ENCODE measurements around the gene ARHGAP27. TPM values are rescaled to one million over a fixed set of nuclear protein-coding genes. Genes with fewer than 3 reads are reported as not detected.
"Not testable (repeated sequence)": the region's sequence is repeated elsewhere in the genome, so short reads cannot be mapped to it uniquely, and the experiment has no call there.

ARHGAP27 gene
- polyA plus RNA-seq, 1 donor (not counting 4 experiments of a cell fraction or from before 2014, with no cell fraction given), result 14.4 TPM

GRCh38 chr17:45454341-45454740 lies 21.7 kb upstream of the ARHGAP27 start:
- H3K79me2 ChIP-seq (ENCODE audit: control insufficient read depth, insufficient read depth, low read length); H3K4me2 ChIP-seq (ENCODE audit: control insufficient read depth, extremely low read depth, insufficient read depth, low read depth, low read length); H3K9me3 ChIP-seq (ENCODE audit: control insufficient read depth, low read depth, low read length); H3K27ac ChIP-seq (ENCODE audit: control insufficient read depth, insufficient read depth, low read length); H3K27me3 ChIP-seq (ENCODE audit: control insufficient read depth, extremely low read depth, insufficient read depth, low read length); H3K9ac ChIP-seq (ENCODE audit: control insufficient read depth, extremely low read depth, insufficient read depth, low read length); H2AFZ ChIP-seq (ENCODE audit: control insufficient read depth, low read length); H3K4me1 ChIP-seq (ENCODE audit: control insufficient read depth, extremely low read depth, insufficient read depth, low read length); DNase-seq (ENCODE audit: low read depth, low spot score); dilution Hi-C loops (cut with MboI; ENCODE audit: extremely low pct_ligation_motif_present, low sequenced_read_pairs); H3K9me1 ChIP-seq (ENCODE audit: control insufficient read depth, extremely low read depth, insufficient read depth, low read length); H3K4me3 ChIP-seq (ENCODE audit: control insufficient read depth in 2 of 3, extremely low read depth in 1 of 3, insufficient read depth in 2 of 3, low read depth in 1 of 3, low read length in 3 of 3); H4K20me1 ChIP-seq (ENCODE audit: control insufficient read depth, extremely low read depth, insufficient read depth, low read length); FAIRE-seq: not testable (repeated sequence)
- peaks cover 0 to 12% of the 10 kb centered on the region in 2 experiments for H3K36me3 ChIP-seq (ENCODE audit: control insufficient read depth in 2 of 2, extremely low read depth in 1 of 2, insufficient read depth in 2 of 2, low read length in 2 of 2)

GRCh38 chr17:45453731-45454130 lies 21.1 kb upstream of the ARHGAP27 start:
- H4K20me1 ChIP-seq (ENCODE audit: control insufficient read depth, extremely low read depth, insufficient read depth, low read length); FAIRE-seq; dilution Hi-C loops (cut with MboI; ENCODE audit: extremely low pct_ligation_motif_present, low sequenced_read_pairs); H3K4me3 ChIP-seq (ENCODE audit: control insufficient read depth in 2 of 3, extremely low read depth in 1 of 3, insufficient read depth in 2 of 3, low read depth in 1 of 3, low read length in 3 of 3); H3K9me1 ChIP-seq (ENCODE audit: control insufficient read depth, extremely low read depth, insufficient read depth, low read length); H3K27ac ChIP-seq (ENCODE audit: control insufficient read depth, insufficient read depth, low read length); H3K9ac ChIP-seq (ENCODE audit: control insufficient read depth, extremely low read depth, insufficient read depth, low read length); DNase-seq (ENCODE audit: low read depth, low spot score); H3K9me3 ChIP-seq (ENCODE audit: control insufficient read depth, low read depth, low read length); H2AFZ ChIP-seq (ENCODE audit: control insufficient read depth, low read length); H3K4me1 ChIP-seq (ENCODE audit: control insufficient read depth, extremely low read depth, insufficient read depth, low read length); H3K4me2 ChIP-seq (ENCODE audit: control insufficient read depth, extremely low read depth, insufficient read depth, low read depth, low read length); H3K79me2 ChIP-seq (ENCODE audit: control insufficient read depth, insufficient read depth, low read length); H3K27me3 ChIP-seq (ENCODE audit: control insufficient read depth, extremely low read depth, insufficient read depth, low read length): not testable (repeated sequence)
- peak in 1 of 3 experiments; percentile 15 for TF ChIP-seq CTCF (optimal IDR thresholded peaks at IDR 0.05 in 1 of 3, IDR thresholded peaks at IDR 0.05 in 1 of 3, conservative IDR thresholded peaks at IDR 0.05 in 1 of 3; ENCODE audit: extremely low read depth in 1 of 3, insufficient read depth in 2 of 3, low read length in 3 of 3)
- peaks cover 0 to 12% of the 10 kb centered on the region in 2 experiments for H3K36me3 ChIP-seq (ENCODE audit: control insufficient read depth in 2 of 2, extremely low read depth in 1 of 2, insufficient read depth in 2 of 2, low read length in 2 of 2)

- H3K9me3 ChIP-seq (ENCODE audit: control insufficient read depth, low read depth, low read length); DNase-seq (ENCODE audit: low read depth, low spot score); H3K27me3 ChIP-seq (ENCODE audit: control insufficient read depth, extremely low read depth, insufficient read depth, low read length); H3K27ac ChIP-seq (ENCODE audit: control insufficient read depth, insufficient read depth, low read length); dilution Hi-C loops (cut with MboI; ENCODE audit: extremely low pct_ligation_motif_present, low sequenced_read_pairs); H3K9ac ChIP-seq (ENCODE audit: control insufficient read depth, extremely low read depth, insufficient read depth, low read length); H3K79me2 ChIP-seq (ENCODE audit: control insufficient read depth, insufficient read depth, low read length); FAIRE-seq; H3K4me1 ChIP-seq (ENCODE audit: control insufficient read depth, extremely low read depth, insufficient read depth, low read length); H3K4me2 ChIP-seq (ENCODE audit: control insufficient read depth, extremely low read depth, insufficient read depth, low read depth, low read length); H4K20me1 ChIP-seq (ENCODE audit: control insufficient read depth, extremely low read depth, insufficient read depth, low read length); H3K4me3 ChIP-seq (ENCODE audit: control insufficient read depth in 2 of 3, extremely low read depth in 1 of 3, insufficient read depth in 2 of 3, low read depth in 1 of 3, low read length in 3 of 3); H3K9me1 ChIP-seq (ENCODE audit: control insufficient read depth, extremely low read depth, insufficient read depth, low read length); H2AFZ ChIP-seq (ENCODE audit: control insufficient read depth, low read length): not testable (repeated sequence)
- H3K36me3 ChIP-seq (ENCODE audit: control insufficient read depth in 2 of 2, extremely low read depth in 1 of 2, insufficient read depth in 2 of 2, low read length in 2 of 2), result peaks cover 0 to 12% of the 10 kb centered on the region in 2 experiments
These were observed 20.5 kb upstream of the ARHGAP27 start for GRCh38 chr17:45453225-45453534.

DNA sequence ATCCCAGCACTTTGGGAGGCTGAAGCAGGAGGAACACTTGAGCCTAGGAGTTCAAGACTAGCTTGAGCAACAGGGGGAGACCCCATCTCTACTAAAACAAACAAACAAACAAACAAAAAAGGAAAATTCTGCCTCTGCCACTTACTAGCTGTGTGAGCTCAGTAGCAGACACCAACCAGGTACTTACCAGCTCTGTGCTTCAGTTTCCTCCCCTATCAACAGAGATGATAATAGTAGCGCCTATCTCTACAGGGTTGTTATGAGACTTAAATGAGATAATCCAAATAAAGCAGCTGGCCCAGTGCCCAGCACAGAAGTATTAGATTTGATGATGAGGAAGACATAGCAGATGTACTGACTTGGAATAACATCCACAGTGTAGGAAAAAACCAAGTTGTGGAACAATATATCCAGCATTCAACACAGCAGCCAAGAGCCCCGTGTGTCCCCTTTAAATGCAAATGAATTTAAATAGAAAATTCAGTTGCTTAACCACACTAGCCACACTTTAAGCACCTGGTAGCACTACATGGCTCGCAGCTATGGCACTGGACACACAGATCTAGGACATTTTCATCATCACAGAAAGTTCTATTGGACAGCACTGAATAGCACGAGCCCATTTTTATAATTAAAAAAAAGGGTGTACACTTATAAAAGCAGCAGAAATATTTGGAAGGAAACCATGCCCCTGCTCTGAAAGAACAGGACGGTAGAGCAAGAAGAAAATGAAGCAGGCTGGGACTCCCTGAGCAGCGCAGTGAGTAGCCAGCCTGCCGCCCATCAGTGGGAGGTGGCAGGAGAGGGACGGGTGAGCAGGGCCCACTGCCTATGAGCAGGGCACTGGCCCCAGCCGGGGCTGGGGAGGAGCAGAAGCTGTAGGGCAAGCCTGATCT lies 19.9 kb upstream of the ARHGAP27 start:
- H3K4me1 ChIP-seq (ENCODE audit: control insufficient read depth, extremely low read depth, insufficient read depth, low read length); H3K9me3 ChIP-seq (ENCODE audit: control insufficient read depth, low read depth, low read length); H3K27ac ChIP-seq (ENCODE audit: control insufficient read depth, insufficient read depth, low read length); dilution Hi-C loops (cut with MboI; ENCODE audit: extremely low pct_ligation_motif_present, low sequenced_read_pairs); H3K9ac ChIP-seq (ENCODE audit: control insufficient read depth, extremely low read depth, insufficient read depth, low read length); H2AFZ ChIP-seq (ENCODE audit: control insufficient read depth, low read length); FAIRE-seq; H3K4me3 ChIP-seq (ENCODE audit: control insufficient read depth in 2 of 3, extremely low read depth in 1 of 3, insufficient read depth in 2 of 3, low read depth in 1 of 3, low read length in 3 of 3); H3K79me2 ChIP-seq (ENCODE audit: control insufficient read depth, insufficient read depth, low read length); H3K27me3 ChIP-seq (ENCODE audit: control insufficient read depth, extremely low read depth, insufficient read depth, low read length); DNase-seq (ENCODE audit: low read depth, low spot score); H3K9me1 ChIP-seq (ENCODE audit: control insufficient read depth, extremely low read depth, insufficient read depth, low read length); H4K20me1 ChIP-seq (ENCODE audit: control insufficient read depth, extremely low read depth, insufficient read depth, low read length); H3K4me2 ChIP-seq (ENCODE audit: control insufficient read depth, extremely low read depth, insufficient read depth, low read depth, low read length): not testable (repeated sequence)
- H3K36me3 ChIP-seq (ENCODE audit: control insufficient read depth in 2 of 2, extremely low read depth in 1 of 2, insufficient read depth in 2 of 2, low read length in 2 of 2), result peaks cover 0 to 12% of the 10 kb centered on the region in 2 experiments
